DND-41 (cell line): ENCODE measurements around the gene LGI4.

Source experiments
- ATAC-seq: fragments of 200-7000 bp; cut with Tn5 transposase; 3 replicates; pipeline ENCODE4 v1.9.1; 2021; ENCODE audit warnings: low read depth; ENCODE audit not compliant: insufficient read depth
- DNase-seq: peaks from one replicate; pipeline ENCODE4 v3.0.0-alpha.2; 2020
- H2AFZ ChIP-seq: 2 replicates; pipeline ENCODE4 v1.6.0; 2012; ENCODE audit warnings: low read depth, low read length
- H3K27ac ChIP-seq: 2 replicates; pipeline ENCODE4 v1.5.1; 2012; ENCODE audit warnings: low read length, inconsistent platforms
- H3K27me3 ChIP-seq: fragments of 200-600 bp; sonication (generic); 2 replicates; pipeline ENCODE4 v1.6.0; 2012; ENCODE audit warnings: low read length, mild to moderate bottlenecking, inconsistent platforms; ENCODE audit not compliant: insufficient read depth, poor library complexity
- H3K36me3 ChIP-seq: 2 replicates; pipeline ENCODE4 v1.5.1; 2012; ENCODE audit warnings: low read length, inconsistent platforms; ENCODE audit not compliant: insufficient read depth
- H3K4me1 ChIP-seq: 2 replicates; pipeline ENCODE4 v1.5.1; 2012; ENCODE audit warnings: mild to moderate bottlenecking, low read length; ENCODE audit not compliant: insufficient read depth
- H3K4me2 ChIP-seq: 2 replicates; pipeline ENCODE4 v1.6.0; 2012; ENCODE audit warnings: mild to moderate bottlenecking, moderate library complexity, low read length, inconsistent platforms; ENCODE audit not compliant: insufficient read depth
- H3K4me3 ChIP-seq, 2 experiments: fragments of 200-600 bp in 1 of 2; shearing (Covaris generic) in 1 of 2; 2 replicates each; pipeline ENCODE4 v1.5.1; 2012 to 2016; ENCODE audit warnings: inconsistent platforms in 2 of 2, low read length in 2 of 2, mild to moderate bottlenecking in 2 of 2, low read depth in 1 of 2, moderate library complexity in 1 of 2
- H3K79me2 ChIP-seq: 2 replicates; pipeline ENCODE4 v1.6.0; 2012; ENCODE audit warnings: low read length, inconsistent platforms; ENCODE audit not compliant: insufficient read depth
- H3K9ac ChIP-seq: 2 replicates; pipeline ENCODE4 v1.6.0; 2012; ENCODE audit warnings: low read depth, mild to moderate bottlenecking, inconsistent platforms, low read length, moderate library complexity
- H3K9me3 ChIP-seq: 2 replicates; pipeline ENCODE4 v1.5.1; 2012; ENCODE audit warnings: low read length, moderate library complexity, mild to moderate bottlenecking, inconsistent platforms; ENCODE audit not compliant: insufficient read depth, severe bottlenecking
- H4K20me1 ChIP-seq: 2 replicates; pipeline ENCODE4 v1.6.0; 2012; ENCODE audit warnings: low read length; ENCODE audit not compliant: insufficient read depth
- EZH2 ChIP-seq: IDR thresholded peaks from 3 replicates; pipeline ENCODE4 v1.6.1; 2012; ENCODE audit warnings: borderline replicate concordance, low read depth, mild to moderate bottlenecking, moderate library complexity, low read length, inconsistent platforms; ENCODE audit not compliant: severe bottlenecking
- TF ChIP-seq, protein P1 (sequence below): IDR thresholded peaks from 2 replicates; pipeline ENCODE4 v1.5.1; 2012; ENCODE audit warnings: borderline replicate concordance, low read length, moderate library complexity, mild to moderate bottlenecking; ENCODE audit not compliant: poor library complexity, severe bottlenecking; ENCODE audit errors: extremely low read depth

LGI4 gene

DNA sequence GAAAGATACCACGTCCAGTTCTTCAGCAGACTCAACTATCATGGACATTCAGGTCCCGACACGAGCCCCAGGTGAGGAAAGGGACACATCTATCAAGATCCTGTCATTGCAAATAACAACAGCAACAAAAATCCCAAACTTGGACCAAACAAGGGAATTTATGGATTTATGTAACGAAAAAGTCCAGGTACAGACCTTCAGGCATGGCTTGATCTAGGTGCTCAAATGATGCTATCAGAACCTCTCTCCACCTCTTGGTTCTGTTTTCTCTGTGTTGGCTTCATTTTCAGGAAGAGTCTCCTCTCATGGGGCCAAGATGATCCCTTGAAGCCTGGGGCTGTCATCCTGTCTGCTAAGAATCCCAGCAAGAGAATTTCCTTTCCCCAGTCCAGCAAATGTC is 22.6 kb upstream of the LGI4 start:
- Histone ChIP-seq H4K20me1 (peaks cover 3% of the 10 kb centered on the region; the same call in 1 of the 2 replicates), H3K4me1 (peaks cover 28% of the 10 kb centered on the region), H3K79me2 (peaks cover 12% of the 10 kb centered on the region; the same call in 1 of the 2 replicates), H3K4me2 (no peak overlapping the region), H3K9me3 (peaks cover 1% of the 10 kb centered on the region), H3K9ac (no peak overlapping the region), H3K27me3 (peaks cover 14% of the 10 kb centered on the region), H3K36me3 (peaks cover 52% of the 10 kb centered on the region), H3K4me3 (no peak overlapping the region), H3K27ac (no peak overlapping the region), H2AFZ (no peak overlapping the region)
- ATAC-seq (no peak), DNase-seq (no peak)
- no peak for TF ChIP-seq EZH2
- TF ChIP-seq, protein P1, sequence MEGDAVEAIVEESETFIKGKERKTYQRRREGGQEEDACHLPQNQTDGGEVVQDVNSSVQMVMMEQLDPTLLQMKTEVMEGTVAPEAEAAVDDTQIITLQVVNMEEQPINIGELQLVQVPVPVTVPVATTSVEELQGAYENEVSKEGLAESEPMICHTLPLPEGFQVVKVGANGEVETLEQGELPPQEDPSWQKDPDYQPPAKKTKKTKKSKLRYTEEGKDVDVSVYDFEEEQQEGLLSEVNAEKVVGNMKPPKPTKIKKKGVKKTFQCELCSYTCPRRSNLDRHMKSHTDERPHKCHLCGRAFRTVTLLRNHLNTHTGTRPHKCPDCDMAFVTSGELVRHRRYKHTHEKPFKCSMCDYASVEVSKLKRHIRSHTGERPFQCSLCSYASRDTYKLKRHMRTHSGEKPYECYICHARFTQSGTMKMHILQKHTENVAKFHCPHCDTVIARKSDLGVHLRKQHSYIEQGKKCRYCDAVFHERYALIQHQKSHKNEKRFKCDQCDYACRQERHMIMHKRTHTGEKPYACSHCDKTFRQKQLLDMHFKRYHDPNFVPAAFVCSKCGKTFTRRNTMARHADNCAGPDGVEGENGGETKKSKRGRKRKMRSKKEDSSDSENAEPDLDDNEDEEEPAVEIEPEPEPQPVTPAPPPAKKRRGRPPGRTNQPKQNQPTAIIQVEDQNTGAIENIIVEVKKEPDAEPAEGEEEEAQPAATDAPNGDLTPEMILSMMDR, result no peak

GRCh38 chr19:35156673-35157014 is 21.8 kb upstream of the LGI4 start:
- Histone ChIP-seq H3K9ac (no peak overlapping the region), H3K4me3 (no peak overlapping the region), H4K20me1 (peaks cover 3% of the 10 kb centered on the region; the same call in 1 of the 2 replicates), H3K27me3 (peaks cover 18% of the 10 kb centered on the region), H3K4me1 (peaks cover 28% of the 10 kb centered on the region), H3K36me3 (peaks cover 44% of the 10 kb centered on the region), H3K27ac (no peak overlapping the region), H3K4me2 (peak overlapping the region; percentile 91; the same call in 1 of the 2 replicates), H3K79me2 (peaks cover 12% of the 10 kb centered on the region; the same call in 1 of the 2 replicates), H2AFZ (no peak overlapping the region), H3K9me3 (no peaks in the 10 kb centered on the region)
- no peak for DNase-seq
- TF ChIP-seq, protein P1, result no peak
- TF ChIP-seq EZH2, result no peak
- ATAC-seq, result no peak

DNA sequence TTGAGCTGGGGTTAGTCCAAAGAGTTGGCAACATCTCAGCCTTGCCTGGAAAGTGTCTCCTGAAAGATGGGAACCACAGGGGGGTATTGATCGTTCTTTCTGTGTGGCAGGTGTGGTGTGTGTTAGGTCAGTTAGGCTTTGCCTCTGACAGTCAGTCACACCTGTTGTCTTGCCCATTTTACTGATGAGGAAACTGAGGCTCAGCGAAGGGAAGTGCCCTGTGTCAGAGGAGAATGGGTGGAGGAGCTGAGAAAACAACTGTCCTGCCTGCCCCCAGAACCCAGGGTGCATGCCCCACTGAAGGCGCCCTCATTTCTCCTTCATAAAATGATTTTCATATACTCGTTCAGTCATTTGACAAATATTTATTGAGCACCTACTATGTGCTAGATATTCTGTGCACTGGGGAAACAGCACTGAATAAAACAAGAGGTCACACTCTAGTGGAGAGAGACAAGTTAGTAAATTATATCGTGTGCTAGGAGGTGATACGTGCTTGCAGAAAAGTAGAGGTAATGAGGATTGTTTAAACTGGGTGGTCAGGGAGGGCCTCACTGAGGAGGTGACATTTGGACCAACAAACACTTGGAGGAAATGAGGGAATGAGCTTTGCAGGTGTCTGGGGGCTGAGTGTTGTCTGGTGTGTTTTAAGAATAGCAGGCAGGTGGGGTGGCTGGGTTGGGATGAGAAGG is 21.3 kb upstream of the LGI4 start:
- ATAC-seq (no peak), DNase-seq (no peak)
- peaks cover 39% of the 10 kb centered on the region for H3K36me3 ChIP-seq
- peaks cover 12% of the 10 kb centered on the region; the same call in 1 of the 2 replicates for H3K79me2 ChIP-seq
- peak overlapping the region in 1 of 2 experiments; percentile 93; a peak in 2 of 4 replicates for H3K4me3 ChIP-seq
- peaks cover 3% of the 10 kb centered on the region; the same call in 1 of the 2 replicates for H4K20me1 ChIP-seq
- no peak overlapping the region; the same call in 1 of the 2 replicates for H3K27ac ChIP-seq
- H3K9ac ChIP-seq, result peak overlapping the region; percentile 83; the same call in 1 of the 2 replicates
- no peak overlapping the region for H2AFZ ChIP-seq
- peak overlapping the region; percentile 91 for H3K4me2 ChIP-seq
- TF ChIP-seq, protein P1, result no peak
- no peak for TF ChIP-seq EZH2
- H3K27me3 ChIP-seq, result peaks cover 18% of the 10 kb centered on the region
- peaks cover 28% of the 10 kb centered on the region for H3K4me1 ChIP-seq
- H3K9me3 ChIP-seq, result no peaks in the 10 kb centered on the region
